Vagina (tissue), 2 donors: ENCODE data around the gene PMIS2.

Experiments
- CTCF ChIP-seq, 3 experiments: fragments of 450-650 bp in 2 of 3; fragments of 200-600 bp in 1 of 3; sonication (generic) in 1 of 3; IDR thresholded peaks; one replicate each; pipeline ENCODE4 v1.5.1; 2017 to 2019; ENCODE audit warnings: antibody characterized with exemption in 3 of 3, mild to moderate bottlenecking in 2 of 3, moderate library complexity in 2 of 3
- POLR2AphosphoS5 ChIP-seq, 2 donors: sonication (generic); formaldehyde crosslinking; IDR thresholded peaks; one replicate each; pipeline ENCODE4 v1.9.0; 2017; ENCODE audit warnings: antibody characterized with exemption in 2 of 2, mild to moderate bottlenecking in 2 of 2, low read depth in 1 of 2; ENCODE audit not compliant: insufficient read depth in 1 of 2

GRCh38 chr19:35628264-35628564 lies 42.2 kb downstream of the PMIS2 start:
- no peak for TF ChIP-seq CTCF (IDR thresholded peaks at IDR 0.05)
- TF ChIP-seq POLR2AphosphoS5 (IDR thresholded peaks at IDR 0.05; ENCODE audit: insufficient read depth in 1 of 2, low read depth in 1 of 2) = no peak
